ENCODE results near the gene DIPK1C. TPM values are rescaled to one million over a fixed set of nuclear protein-coding genes. Genes with fewer than 3 reads are reported as not detected.

DIPK1C gene
- total and polyA plus RNA-seq, 2 donors (not counting 1 experiment from before 2014, with no cell fraction given), result not detected

- peak overlapping the region; percentile 95 for H3K4me3 Mint-ChIP-seq
- no peaks in the 10 kb centered on the region for H3K27me3 Mint-ChIP-seq
- H3K4me2 ChIP-seq (replicated peaks; ENCODE audit: low read depth, low read length, poor library complexity, severe bottlenecking), result peak overlapping the region; percentile 94
- peaks cover 0 to 14% of the 10 kb centered on the region in 2 experiments for H3K36me3 ChIP-seq (replicated peaks in 1 of 2; ENCODE audit: control extremely low read depth in 1 of 2, control insufficient read depth in 1 of 2, extremely low read depth in 1 of 2, insufficient read depth in 2 of 2, low read length in 1 of 2)
- no peaks in the 10 kb centered on the region for H3K27me3 ChIP-seq (replicated peaks in 1 of 4; ENCODE audit: control extremely low read depth in 1 of 4, control insufficient read depth in 3 of 4, insufficient read depth in 4 of 4, low read length in 3 of 4)
- WGBS (ENCODE audit: insufficient coverage), result 100% methylated on average over 1 of the region's 8 CpGs
- peaks cover 27% of the 10 kb centered on the region for H3K79me2 ChIP-seq (ENCODE audit: control insufficient read depth, insufficient read depth, low read length)
- peaks cover 0 to 2% (median 0%) of the 10 kb centered on the region in 3 donors for H3K9me3 ChIP-seq (ENCODE audit: control extremely low read depth in 1 of 3, control insufficient read depth in 2 of 3, insufficient read depth in 1 of 3, low read length in 2 of 3)
- H2AFZ ChIP-seq (ENCODE audit: insufficient read depth, low read depth, low read length, poor library complexity, severe bottlenecking), result no peak overlapping the region
- peak overlapping the region in 4 of 5 experiments; percentile 19 to 95 (median 84) for H3K4me3 ChIP-seq (ENCODE audit: control extremely low read depth in 1 of 5, extremely low read depth in 1 of 5, insufficient read depth in 1 of 5, low read depth in 2 of 5, low read length in 4 of 5)
- H3K4me1 ChIP-seq (ENCODE audit: control insufficient read depth in 2 of 2, insufficient read depth in 2 of 2, low read length in 2 of 2), result peaks cover 45 to 53% of the 10 kb centered on the region in 2 donors
- H3K9me3 Mint-ChIP-seq (ENCODE audit: insufficient read depth), result no peaks in the 10 kb centered on the region
- peak overlapping the region; percentile 90 for H3K9ac ChIP-seq (ENCODE audit: low read length)
- DNase-seq (peak; percentile 25), ATAC-seq (ENCODE audit: low read depth) (no peak)
- ChIA-PET CTCF (no interaction called here), POLR2A (interaction anchor here (1.7 kb wide), 1 partner anchor 101 kb away, joined by 6 read pairs; the partner anchor contains the start of gene ZNF407)
- peak overlapping the region; percentile 94 for H3K27ac Mint-ChIP-seq
- peaks cover 54% of the 10 kb centered on the region for H3K4me1 Mint-ChIP-seq
- H3K27ac ChIP-seq (ENCODE audit: low read length in 2 of 2), result peak overlapping the region; percentile 85 to 91
- no peak for TF ChIP-seq EZH2 (IDR thresholded peaks at IDR 0.05; ENCODE audit: borderline replicate concordance, insufficient read depth, low read depth, low read length, poor library complexity, severe bottlenecking)
- TF ChIP-seq CTCF (IDR thresholded peaks at IDR 0.05), result no peak
- H4K20me1 ChIP-seq (ENCODE audit: control insufficient read depth, insufficient read depth, low read length, poor library complexity, severe bottlenecking), result no peaks in the 10 kb centered on the region
- intact Hi-C loops (cut with micrococcal nuclease), result loop anchor here (5.0 to 10.0 kb wide), 4 partner anchors 155 to 2000 kb away; partner anchors contain the start of genes TSHZ1 and ZNF516
These were observed 40.2 kb upstream of the DIPK1C start for GRCh38 chr18:74497324-74497676.

Measured in B cell (primary cell).